Fibroblast of lung (primary cell): ENCODE results near the gene ADCYAP1R1. TPM values are rescaled to one million over a fixed set of nuclear protein-coding genes. Genes with fewer than 3 reads are reported as not detected.

Source experiments
- DNase-seq, 2 donors: peaks; one replicate each; pipeline versions ENCODE4 v3.0.0 to v3.0.0-alpha.2; 2010; ENCODE audit warnings: low read depth in 2 of 2
- H2AFZ ChIP-seq: 2 replicates; pipeline ENCODE4 v1.5.1; 2012; ENCODE audit warnings: low read length, control low read depth, inconsistent platforms
- H3K27ac ChIP-seq: 2 replicates; pipeline ENCODE4 v1.5.1; 2011; ENCODE audit warnings: low read length, control low read depth; ENCODE audit not compliant: insufficient read depth
- H3K27me3 ChIP-seq: 2 replicates; pipeline ENCODE4 v1.5.1; 2011; ENCODE audit warnings: mild to moderate bottlenecking, low read length; ENCODE audit not compliant: control insufficient read depth, insufficient read depth
- H3K36me3 ChIP-seq: 2 replicates; pipeline ENCODE4 v1.5.1; 2011; ENCODE audit warnings: low read length; ENCODE audit not compliant: control insufficient read depth, insufficient read depth
- H3K4me1 ChIP-seq: 2 replicates; pipeline ENCODE4 v1.5.1; 2011; ENCODE audit warnings: low read length; ENCODE audit not compliant: control insufficient read depth, insufficient read depth; ENCODE audit errors: extremely low read depth
- H3K4me2 ChIP-seq: 2 replicates; pipeline ENCODE4 v1.5.1; 2011; ENCODE audit warnings: low read length, control low read depth; ENCODE audit not compliant: insufficient read depth; ENCODE audit errors: extremely low read depth
- H3K4me3 ChIP-seq, 4 experiments: fragments of 200-600 bp in 1 of 4; sonication (generic) in 1 of 4; replicated peaks in 1 of 4; 2 replicates each; pipeline ENCODE4 v1.5.1; 2011 to 2016; ENCODE audit warnings: low read length in 4 of 4, low read depth in 3 of 4, mild to moderate bottlenecking in 3 of 4, control low read depth in 2 of 4, inconsistent platforms in 1 of 4, mixed read lengths in 1 of 4; ENCODE audit not compliant: insufficient read depth in 1 of 4; ENCODE audit errors: control extremely low read depth in 1 of 4
- H3K79me2 ChIP-seq: 2 replicates; pipeline ENCODE4 v1.5.1; 2012; ENCODE audit warnings: mild to moderate bottlenecking, low read length, inconsistent platforms; ENCODE audit not compliant: control insufficient read depth, insufficient read depth
- H3K9ac ChIP-seq: 2 replicates; pipeline ENCODE4 v1.5.1; 2011; ENCODE audit warnings: mild to moderate bottlenecking, low read length, control low read depth; ENCODE audit not compliant: insufficient read depth
- H3K9me3 ChIP-seq: 2 replicates; pipeline ENCODE4 v1.5.1; 2012; ENCODE audit warnings: low read depth, low read length; ENCODE audit not compliant: control insufficient read depth, insufficient read depth
- H4K20me1 ChIP-seq: 2 replicates; pipeline ENCODE4 v1.5.1; 2011; ENCODE audit warnings: low read length; ENCODE audit not compliant: control insufficient read depth, insufficient read depth; ENCODE audit errors: extremely low read depth
- CTCF ChIP-seq, 2 donors: IDR thresholded peaks in 1 of 2; conservative IDR thresholded peaks in 1 of 2; 1 replicate in 1 of 2; 2 replicates in 1 of 2; pipeline ENCODE4 v1.5.1; 2011 to 2012; ENCODE audit warnings: low read length in 2 of 2, control low read depth in 1 of 2, inconsistent platforms in 1 of 2, low read depth in 1 of 2, mild to moderate bottlenecking in 1 of 2
- EZH2 ChIP-seq: IDR thresholded peaks from 2 replicates; pipeline ENCODE4 v1.5.1; 2012; ENCODE audit warnings: low read length, control low read depth, mild to moderate bottlenecking; ENCODE audit errors: missing control alignments
- polyA minus RNA-seq: library from RNA; depleted of rRNA, polyadenylated mRNA; stranded (reverse); fragments of >200 nt; gene quantifications from 2 replicates; pipeline ENCODE4 v1.2.3, GENCODE V29; 2011; ENCODE audit warnings: low replicate concordance
- polyA plus RNA-seq, 2 donors: library from polyadenylated mRNA; depleted of rRNA in 1 of 2; stranded (reverse) in 1 of 2; unstranded in 1 of 2; fragments of >200 nt; gene quantifications; 2 replicates each; pipeline ENCODE4 v1.2.1, GENCODE V29; 2011 to 2012; ENCODE audit warnings: missing spikeins in 1 of 2
- total RNA-seq: library from RNA; depleted of rRNA; stranded (reverse); fragments of >200 nt; gene quantifications from 2 replicates; pipeline ENCODE4 v1.2.1, GENCODE V29; 2014

Gene ADCYAP1R1
- total RNA-seq: not detected in 2 replicates
- not detected in 2 replicates for polyA plus RNA-seq
- not detected in 2 replicates for polyA plus RNA-seq (2012)
- polyA minus RNA-seq: not detected in 2 replicates

- no peaks in the 10 kb centered on the region for H3K36me3 ChIP-seq
- H3K27me3 ChIP-seq: peaks cover 23% of the 10 kb centered on the region
- no peak within 1 kb of the TSS for H3K4me3 ChIP-seq
- no peak within 1 kb of the TSS for H2AFZ ChIP-seq
- no peak within 1 kb of the TSS for H3K27ac ChIP-seq
- no peak within 1 kb of the TSS for H3K4me2 ChIP-seq
- TF ChIP-seq CTCF (conservative IDR thresholded peaks at IDR 0.05 in 1 of 2, IDR thresholded peaks at IDR 0.05 in 1 of 2; ENCODE audit: low read depth in 1 of 2, low read length in 2 of 2) (no peak), EZH2 (peak; percentile 75)
- no peaks in the 10 kb centered on the region for H3K79me2 ChIP-seq
- H4K20me1 ChIP-seq: no peaks in the 10 kb centered on the region
- H3K9ac ChIP-seq: no peak within 1 kb of the TSS
- no peaks in the 10 kb centered on the region for H3K9me3 ChIP-seq
- H3K4me1 ChIP-seq: no peaks in the 10 kb centered on the region
- DNase-seq: no peak
Measured at GRCh38 chr7:31051598-31052486, at the start of gene ADCYAP1R1. Gene ADCYAP1R1 (plus strand): TSS chr7:31052308. CDS start chr7:31063265, 10,957 bp downstream.

- Histone ChIP-seq H3K9me3 (no peaks in the 10 kb centered on the region), H4K20me1 (no peaks in the 10 kb centered on the region), H3K4me3 (no peak overlapping the region), H3K9ac (no peak overlapping the region), H3K27me3 (no peaks in the 10 kb centered on the region), H2AFZ (no peak overlapping the region), H3K79me2 (no peaks in the 10 kb centered on the region), H3K27ac (no peak overlapping the region), H3K4me1 (no peaks in the 10 kb centered on the region), H3K4me2 (no peak overlapping the region), H3K36me3 (no peaks in the 10 kb centered on the region)
- DNase-seq: no peak
- no peak for TF ChIP-seq EZH2
- TF ChIP-seq CTCF (conservative IDR thresholded peaks at IDR 0.05 in 1 of 2, IDR thresholded peaks at IDR 0.05 in 1 of 2; ENCODE audit: low read depth in 1 of 2, low read length in 2 of 2): no peak
Measured at GRCh38 chr7:31003097-31003496, 49.0 kb upstream of the ADCYAP1R1 start.

- Histone ChIP-seq H3K36me3 (no peaks in the 10 kb centered on the region), H3K27ac (no peak overlapping the region), H2AFZ (no peak overlapping the region), H3K9me3 (no peaks in the 10 kb centered on the region), H3K4me2 (no peak overlapping the region), H3K9ac (no peak overlapping the region), H3K4me1 (no peaks in the 10 kb centered on the region), H3K4me3 (no peak overlapping the region), H4K20me1 (no peaks in the 10 kb centered on the region), H3K79me2 (no peaks in the 10 kb centered on the region), H3K27me3 (no peaks in the 10 kb centered on the region)
- DNase-seq: peak in 1 of 2 donors; percentile 46
- no peak for TF ChIP-seq CTCF (conservative IDR thresholded peaks at IDR 0.05 in 1 of 2, IDR thresholded peaks at IDR 0.05 in 1 of 2; ENCODE audit: low read depth in 1 of 2, low read length in 2 of 2)
- TF ChIP-seq EZH2: no peak
Measured at GRCh38 chr7:31003721-31004120, 48.4 kb upstream of the ADCYAP1R1 start.
